Neural progenitor cell (in vitro differentiated cells): ENCODE data around the gene BICD1. TPM values are rescaled to one million over a fixed set of nuclear protein-coding genes. Genes with fewer than 3 reads are reported as not detected.

Source experiments
- DNase-seq: peaks from one replicate; pipeline ENCODE4 v3.0.0-alpha.2; 2016; ENCODE audit warnings: low spot score
- H2AFZ ChIP-seq: fragments of 200-600 bp; sonication (generic); replicated peaks from 2 replicates; pipeline ENCODE4 v1.6.1; 2016; ENCODE audit warnings: antibody characterized with exemption
- H3F3A ChIP-seq: fragments of 200-600 bp; sonication (generic); 2 replicates; pipeline ENCODE4 v1.6.1; 2016; ENCODE audit warnings: antibody characterized with exemption, low read depth
- H3K27ac ChIP-seq: fragments of 200-600 bp; sonication (generic); 2 replicates; pipeline ENCODE4 v1.5.1; 2016; ENCODE audit warnings: mild to moderate bottlenecking
- H3K27me3 ChIP-seq: fragments of 200-600 bp; sonication (generic); 2 replicates; pipeline ENCODE4 v1.6.1; 2016; ENCODE audit warnings: mild to moderate bottlenecking, moderate library complexity
- H3K36me3 ChIP-seq: fragments of 200-600 bp; sonication (generic); 2 replicates; pipeline ENCODE4 v1.5.1; 2016
- H3K4me1 ChIP-seq: fragments of 200-600 bp; sonication (generic); 2 replicates; pipeline ENCODE4 v1.6.1; 2016; ENCODE audit warnings: mixed run types
- H3K4me2 ChIP-seq: fragments of 200-600 bp; sonication (generic); 2 replicates; pipeline ENCODE4 v1.6.1; 2016
- H3K4me3 ChIP-seq: fragments of 200-600 bp; sonication (generic); 2 replicates; pipeline ENCODE4 v1.5.1; 2016
- H3K79me2 ChIP-seq: fragments of 200-600 bp; sonication (generic); 2 replicates; pipeline ENCODE4 v1.6.1; 2016; ENCODE audit warnings: low read depth
- H3K9ac ChIP-seq: fragments of 200-600 bp; sonication (generic); 2 replicates; pipeline ENCODE4 v1.6.1; 2016
- H3K9me3 ChIP-seq: fragments of 200-600 bp; sonication (generic); 2 replicates; pipeline ENCODE4 v1.5.1; 2016; ENCODE audit warnings: low read depth
- H4K20me1 ChIP-seq: fragments of 200-600 bp; sonication (generic); 2 replicates; pipeline ENCODE4 v1.6.1; 2016; ENCODE audit warnings: low read depth
- H3K27ac Mint-ChIP-seq: 3 replicates; pipeline ENCODE4 v1.8.0; 2021; ENCODE audit warnings: mixed read lengths
- H3K27me3 Mint-ChIP-seq: 2 replicates; pipeline ENCODE4 v1.8.0; 2022; ENCODE audit warnings: low read depth, mild to moderate bottlenecking, inconsistent platforms, moderate library complexity, mixed read lengths; ENCODE audit not compliant: insufficient read depth
- H3K36me3 Mint-ChIP-seq: 3 replicates; pipeline ENCODE4 v1.8.0; 2021; ENCODE audit warnings: mixed read lengths
- H3K4me1 Mint-ChIP-seq: 3 replicates; pipeline ENCODE4 v1.8.0; 2021; ENCODE audit warnings: mixed read lengths
- H3K4me3 Mint-ChIP-seq: 3 replicates; pipeline ENCODE4 v1.8.0; 2021; ENCODE audit warnings: mild to moderate bottlenecking, moderate library complexity, mixed read lengths
- H3K9me3 Mint-ChIP-seq: 3 replicates; pipeline ENCODE4 v1.8.0; 2020; ENCODE audit warnings: mixed read lengths
- EZH2 ChIP-seq: fragments of 200-600 bp; sonication (generic); IDR thresholded peaks from 2 replicates; pipeline ENCODE4 v1.6.1; 2017; ENCODE audit warnings: antibody characterized with exemption, mild to moderate bottlenecking, moderate library complexity
- EZH2phosphoT487 ChIP-seq: fragments of 200-600 bp; sonication (generic); IDR thresholded peaks from 2 replicates; pipeline ENCODE4 v1.6.1; 2017; ENCODE audit warnings: antibody characterized with exemption
- total RNA-seq: library from RNA; depleted of rRNA; stranded (reverse); fragments of >200 nt; gene quantifications from 2 replicates; pipeline ENCODE4 v1.2.3, GENCODE V29; 2015; ENCODE audit warnings: low replicate concordance
- TF ChIP-seq, protein P1 (sequence below): fragments of 200-600 bp; sonication (generic); IDR thresholded peaks from 2 replicates; pipeline ENCODE4 v1.5.1; 2017; ENCODE audit warnings: antibody characterized with exemption, mild to moderate bottlenecking

Gene BICD1
- total RNA-seq, 1 donor from 2014 or later = 23.6 TPM

DNA sequence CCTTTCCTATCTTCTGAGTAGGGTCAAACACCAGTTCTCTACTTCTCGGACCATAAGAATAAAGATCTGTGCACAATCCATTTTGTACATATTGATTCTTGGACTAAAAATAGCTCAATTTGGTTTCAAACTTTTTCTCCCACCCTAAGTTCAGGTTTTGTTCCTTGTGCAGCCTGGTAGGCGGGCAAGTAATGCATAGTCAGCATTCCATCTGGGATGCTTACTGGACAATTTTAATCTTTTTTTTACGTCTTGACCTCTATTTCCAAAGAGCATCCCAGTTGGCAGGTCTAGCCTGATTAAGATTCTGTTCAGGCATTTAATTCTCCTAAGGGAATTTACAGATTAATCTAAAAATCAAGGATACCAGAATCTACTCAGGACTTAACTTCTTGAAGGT is 126.9 kb downstream of the BICD1 start:
- Mint-ChIP-seq H3K4me1 (no peaks in the 10 kb centered on the region), H3K27ac (no peak overlapping the region), H3K27me3 (no peaks in the 10 kb centered on the region), H3K4me3 (no peak overlapping the region), H3K36me3 (peaks cover 22% of the 10 kb centered on the region), H3K9me3 (peaks cover 15% of the 10 kb centered on the region)
- H2AFZ ChIP-seq = no peak overlapping the region
- H3K9me3 ChIP-seq = no peaks in the 10 kb centered on the region
- DNase-seq = no peak
- no peaks in the 10 kb centered on the region for H4K20me1 ChIP-seq
- H3F3A ChIP-seq = no peaks in the 10 kb centered on the region
- TF ChIP-seq EZH2 (no peak), EZH2phosphoT487 (no peak)
- TF ChIP-seq, protein P1, sequence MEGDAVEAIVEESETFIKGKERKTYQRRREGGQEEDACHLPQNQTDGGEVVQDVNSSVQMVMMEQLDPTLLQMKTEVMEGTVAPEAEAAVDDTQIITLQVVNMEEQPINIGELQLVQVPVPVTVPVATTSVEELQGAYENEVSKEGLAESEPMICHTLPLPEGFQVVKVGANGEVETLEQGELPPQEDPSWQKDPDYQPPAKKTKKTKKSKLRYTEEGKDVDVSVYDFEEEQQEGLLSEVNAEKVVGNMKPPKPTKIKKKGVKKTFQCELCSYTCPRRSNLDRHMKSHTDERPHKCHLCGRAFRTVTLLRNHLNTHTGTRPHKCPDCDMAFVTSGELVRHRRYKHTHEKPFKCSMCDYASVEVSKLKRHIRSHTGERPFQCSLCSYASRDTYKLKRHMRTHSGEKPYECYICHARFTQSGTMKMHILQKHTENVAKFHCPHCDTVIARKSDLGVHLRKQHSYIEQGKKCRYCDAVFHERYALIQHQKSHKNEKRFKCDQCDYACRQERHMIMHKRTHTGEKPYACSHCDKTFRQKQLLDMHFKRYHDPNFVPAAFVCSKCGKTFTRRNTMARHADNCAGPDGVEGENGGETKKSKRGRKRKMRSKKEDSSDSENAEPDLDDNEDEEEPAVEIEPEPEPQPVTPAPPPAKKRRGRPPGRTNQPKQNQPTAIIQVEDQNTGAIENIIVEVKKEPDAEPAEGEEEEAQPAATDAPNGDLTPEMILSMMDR = no peak
- H3K4me1 ChIP-seq = no peaks in the 10 kb centered on the region
- H3K9ac ChIP-seq = no peak overlapping the region
- no peak overlapping the region for H3K4me2 ChIP-seq
- no peak overlapping the region for H3K27ac ChIP-seq
- no peak overlapping the region for H3K4me3 ChIP-seq
- H3K27me3 ChIP-seq = no peaks in the 10 kb centered on the region
- peaks cover 5% of the 10 kb centered on the region for H3K79me2 ChIP-seq
- H3K36me3 ChIP-seq = no peaks in the 10 kb centered on the region

DNA sequence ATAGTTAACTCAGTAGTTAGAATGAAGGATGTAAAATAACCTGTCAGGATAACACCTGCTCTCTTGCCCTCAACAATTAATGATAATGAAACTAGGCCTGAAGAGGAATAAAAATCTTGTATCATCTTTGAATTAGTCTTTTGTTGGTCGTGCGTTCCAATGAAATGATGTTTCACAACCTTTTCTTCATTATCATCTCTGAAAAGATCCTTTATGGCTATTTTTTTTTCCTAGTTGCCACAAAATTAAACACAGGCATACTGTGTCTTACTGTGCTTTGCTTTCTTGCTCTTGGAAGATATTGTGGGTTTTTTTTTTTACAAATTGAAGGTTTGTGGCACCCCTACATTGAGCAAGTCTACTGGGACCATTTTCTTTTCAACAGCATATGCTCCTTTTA is 128.6 kb downstream of the BICD1 start:
- Histone ChIP-seq H3K4me3 (no peak overlapping the region), H3K4me1 (no peaks in the 10 kb centered on the region), H4K20me1 (no peaks in the 10 kb centered on the region), H3K79me2 (peaks cover 5% of the 10 kb centered on the region), H3K27me3 (no peaks in the 10 kb centered on the region), H3K9ac (no peak overlapping the region), H3K4me2 (no peak overlapping the region), H3K36me3 (no peaks in the 10 kb centered on the region), H2AFZ (no peak overlapping the region), H3F3A (no peaks in the 10 kb centered on the region), H3K9me3 (no peaks in the 10 kb centered on the region), H3K27ac (no peak overlapping the region)
- no peaks in the 10 kb centered on the region for H3K27me3 Mint-ChIP-seq
- peaks cover 1% of the 10 kb centered on the region for H3K4me1 Mint-ChIP-seq
- H3K27ac Mint-ChIP-seq = peak overlapping the region; percentile 11
- TF ChIP-seq, protein P1 = no peak
- TF ChIP-seq EZH2 (no peak), EZH2phosphoT487 (no peak)
- no peak for DNase-seq
- H3K4me3 Mint-ChIP-seq = no peak overlapping the region
- H3K36me3 Mint-ChIP-seq = peaks cover 22% of the 10 kb centered on the region
- H3K9me3 Mint-ChIP-seq = peaks cover 15% of the 10 kb centered on the region

DNA sequence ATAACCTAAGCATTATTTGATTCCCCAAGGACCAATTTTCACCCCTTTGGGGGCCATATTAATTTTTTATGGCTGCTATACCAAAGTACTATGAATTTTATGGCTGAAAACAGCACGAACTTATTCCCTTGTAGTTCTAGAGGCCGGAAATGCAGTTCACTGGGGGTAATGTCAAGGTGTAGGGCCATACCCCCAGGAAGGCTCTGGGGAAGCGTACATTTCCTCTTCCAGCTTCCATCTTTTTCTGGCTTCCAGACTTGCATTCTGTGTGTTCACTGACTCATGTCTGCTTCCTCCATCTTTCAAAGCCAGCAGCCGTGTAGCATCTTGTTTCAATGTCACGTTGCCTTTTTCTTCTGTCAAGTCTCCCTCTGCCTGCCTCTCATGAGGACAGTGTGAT is 133.5 kb downstream of the BICD1 start:
- Mint-ChIP-seq H3K36me3 (peaks cover 21% of the 10 kb centered on the region), H3K9me3 (peaks cover 15% of the 10 kb centered on the region), H3K4me1 (peaks cover 5% of the 10 kb centered on the region), H3K27me3 (no peaks in the 10 kb centered on the region), H3K4me3 (no peak overlapping the region), H3K27ac (no peak overlapping the region)
- DNase-seq = no peak
- H2AFZ ChIP-seq = no peak overlapping the region
- H3K9me3 ChIP-seq = no peaks in the 10 kb centered on the region
- no peaks in the 10 kb centered on the region for H3K36me3 ChIP-seq
- peaks cover under 1% of the 10 kb centered on the region for H3K4me1 ChIP-seq
- TF ChIP-seq EZH2phosphoT487 (no peak), EZH2 (no peak)
- TF ChIP-seq, protein P1 = no peak
- H3K9ac ChIP-seq = no peak overlapping the region
- H3K27me3 ChIP-seq = no peaks in the 10 kb centered on the region
- H3K27ac ChIP-seq = no peak overlapping the region
- peaks cover under 1% of the 10 kb centered on the region for H3K79me2 ChIP-seq
- no peak overlapping the region for H3K4me3 ChIP-seq
- H3F3A ChIP-seq = no peaks in the 10 kb centered on the region
- H3K4me2 ChIP-seq = no peak overlapping the region
- no peaks in the 10 kb centered on the region for H4K20me1 ChIP-seq
